Gastroesophageal sphincter (tissue), 4 donors: ENCODE measurements around the gene HEYL. TPM values are rescaled to one million over a fixed set of nuclear protein-coding genes. Genes with fewer than 3 reads are reported as not detected.

Source experiments
- ATAC-seq: fragments of 150-250 bp; one replicate; pipeline ENCODE4 v1.9.1; 2016; ENCODE audit warnings: mild to moderate bottlenecking, moderate library complexity
- H3K27ac ChIP-seq, 4 donors: fragments of 200-600 bp; sonication (generic) in 3 of 4; 1 replicate in 3 of 4; 2 replicates in 1 of 4; pipeline ENCODE4 v1.5.1; 2016 to 2019
- H3K27me3 ChIP-seq: fragments of 200-600 bp; sonication (generic); one replicate; pipeline ENCODE4 v1.5.1; 2019
- H3K36me3 ChIP-seq, 2 donors: fragments of 200-600 bp; sonication (generic); one replicate each; pipeline ENCODE4 v1.5.1; 2019; ENCODE audit warnings: control low read depth in 1 of 2
- H3K4me1 ChIP-seq, 3 donors: fragments of 200-600 bp; sonication (generic); 1 replicate in 2 of 3; 2 replicates in 1 of 3; pipeline ENCODE4 v1.5.1; 2016 to 2019; ENCODE audit warnings: control low read depth in 2 of 3
- H3K4me3 ChIP-seq, 2 donors: fragments of 200-600 bp; sonication (generic); one replicate each; pipeline ENCODE4 v1.5.1; 2019; ENCODE audit warnings: mild to moderate bottlenecking in 1 of 2, moderate library complexity in 1 of 2
- H3K9me3 ChIP-seq, 3 donors: fragments of 200-600 bp; sonication (generic); one replicate each; pipeline ENCODE4 v1.5.1; 2017 to 2019; ENCODE audit warnings: control low read depth in 2 of 3
- CTCF ChIP-seq, 4 experiments: fragments of 200-600 bp in 2 of 4; fragments of 450-650 bp in 2 of 4; sonication (generic) in 1 of 4; IDR thresholded peaks; one replicate each; pipeline ENCODE4 v1.5.1; 2017 to 2019; ENCODE audit warnings: antibody characterized with exemption in 4 of 4, mild to moderate bottlenecking in 2 of 4, moderate library complexity in 2 of 4
- EP300 ChIP-seq: sonication (generic); formaldehyde crosslinking; IDR thresholded peaks from one replicate; pipeline ENCODE4 v1.6.1; 2017; ENCODE audit warnings: antibody characterized with exemption, mild to moderate bottlenecking
- POLR2A ChIP-seq, 2 donors: fragments of 450-650 bp; IDR thresholded peaks; one replicate each; pipeline ENCODE4 v1.6.1; 2017; ENCODE audit warnings: antibody characterized with exemption in 2 of 2, mild to moderate bottlenecking in 2 of 2, moderate library complexity in 1 of 2
- POLR2AphosphoS5 ChIP-seq: sonication (generic); formaldehyde crosslinking; IDR thresholded peaks from one replicate; pipeline ENCODE4 v1.6.1; 2017; ENCODE audit warnings: antibody characterized with exemption
- WGBS, 2 donors: methylation state at CpG; one replicate each; pipeline ENCODE4 v1.1.5; 2018; ENCODE audit warnings: low coverage in 1 of 2; 5-methylcytosine and 5-hydroxymethylcytosine counted together
- total RNA-seq, 4 donors: library from RNA; depleted of rRNA; stranded (reverse); fragments of >200 nt; gene quantifications; one replicate each; pipeline ENCODE4 v1.1.0, GENCODE V29; 2016

HEYL gene
- total RNA-seq, 4 donors from 2014 or later = 3.0 to 8.4 (median 6.0) TPM

DNA sequence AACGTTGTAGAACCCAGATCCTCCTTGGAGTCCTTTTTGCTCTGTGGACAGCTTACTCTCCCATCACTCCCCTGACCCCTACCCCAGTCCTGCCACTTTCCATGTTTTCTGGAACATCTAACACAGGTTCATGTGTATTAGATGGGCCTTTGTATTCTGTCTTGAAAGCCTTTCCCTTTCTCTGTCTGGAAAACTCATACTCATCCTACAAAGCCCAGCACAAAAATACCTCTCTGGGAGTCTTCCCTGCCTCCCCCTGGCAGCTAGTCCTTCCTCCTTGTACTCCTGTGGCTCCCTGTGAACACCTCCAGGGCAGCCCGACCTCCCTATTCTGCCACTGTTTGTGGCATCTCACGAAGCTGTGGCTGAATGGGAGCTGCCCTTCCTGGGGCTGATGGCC lies 7.8 kb upstream of the HEYL start:
- peaks cover 7% of the 10 kb centered on the region for H3K27me3 ChIP-seq
- no peaks in the 10 kb centered on the region for H3K36me3 ChIP-seq
- 64 to 83% methylated on average over 1 to 2 of the region's 3 CpGs for WGBS, 2 donors
- no peaks in the 10 kb centered on the region for H3K9me3 ChIP-seq
- no peak for ATAC-seq
- no peak for TF ChIP-seq POLR2AphosphoS5
- no peak for TF ChIP-seq CTCF (IDR thresholded peaks at IDR 0.05)
- no peak for TF ChIP-seq EP300
- peaks cover 0 to 17% (median 4%) of the 10 kb centered on the region in 3 donors for H3K4me1 ChIP-seq
- peak overlapping the region; percentile 8 to 74 (median 58) for H3K27ac ChIP-seq
- H3K4me3 ChIP-seq = no peak overlapping the region

DNA sequence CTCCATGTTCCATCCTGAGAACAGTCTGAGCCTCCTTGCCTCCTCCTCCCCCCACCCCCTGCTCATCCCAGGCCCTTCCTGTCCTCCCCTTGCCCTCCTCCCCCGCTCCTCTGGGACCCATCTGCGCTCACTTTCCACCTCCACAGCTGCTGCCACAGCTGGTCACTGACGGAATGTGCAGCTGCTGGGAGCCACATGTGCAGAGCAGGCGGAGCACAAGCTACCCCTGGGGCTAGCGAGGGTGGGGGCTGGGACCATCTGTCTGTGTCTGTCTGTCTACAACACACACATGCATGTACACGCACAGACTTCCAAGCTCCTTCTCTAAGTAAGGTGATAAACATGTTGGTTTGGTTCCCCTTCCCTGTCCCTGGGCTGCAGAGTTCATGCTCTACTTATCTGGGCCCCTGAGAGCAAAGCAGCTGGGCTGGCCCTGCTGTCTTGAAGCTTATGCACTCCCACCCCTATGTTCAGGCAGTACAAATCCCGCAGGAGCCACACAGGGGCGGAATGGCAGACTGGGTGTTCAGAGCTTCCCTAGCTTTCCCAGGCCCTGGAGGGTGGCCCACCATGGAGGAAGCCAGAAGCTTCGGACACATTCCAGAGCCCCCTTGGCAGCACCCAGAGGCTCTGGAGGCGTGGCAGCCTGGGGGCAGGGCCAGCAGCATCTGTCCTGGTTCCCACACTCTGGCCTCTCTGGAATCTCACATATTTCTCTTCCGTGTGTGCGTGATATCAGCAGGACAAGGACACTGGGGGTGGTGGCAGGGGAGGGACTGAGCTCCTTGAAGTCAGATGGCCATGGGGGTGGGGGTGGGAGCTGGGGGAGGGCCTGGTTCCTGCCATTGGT lies 7.0 kb upstream of the HEYL start:
- Histone ChIP-seq H3K9me3 (no peaks in the 10 kb centered on the region), H3K27ac (peak overlapping the region in 3 of 4 donors; percentile 54 to 74 (median 62)), H3K36me3 (no peaks in the 10 kb centered on the region), H3K4me1 (peaks cover 0 to 17% (median 4%) of the 10 kb centered on the region in 3 donors), H3K4me3 (no peak overlapping the region), H3K27me3 (peaks cover 10% of the 10 kb centered on the region)
- no peak for TF ChIP-seq POLR2A (IDR thresholded peaks at IDR 0.05)
- peak; percentile 71 for TF ChIP-seq POLR2AphosphoS5
- peak; percentile 77 for ATAC-seq
- 30 to 46% methylated on average over 4 of the region's 12 CpGs for WGBS, 2 donors

DNA sequence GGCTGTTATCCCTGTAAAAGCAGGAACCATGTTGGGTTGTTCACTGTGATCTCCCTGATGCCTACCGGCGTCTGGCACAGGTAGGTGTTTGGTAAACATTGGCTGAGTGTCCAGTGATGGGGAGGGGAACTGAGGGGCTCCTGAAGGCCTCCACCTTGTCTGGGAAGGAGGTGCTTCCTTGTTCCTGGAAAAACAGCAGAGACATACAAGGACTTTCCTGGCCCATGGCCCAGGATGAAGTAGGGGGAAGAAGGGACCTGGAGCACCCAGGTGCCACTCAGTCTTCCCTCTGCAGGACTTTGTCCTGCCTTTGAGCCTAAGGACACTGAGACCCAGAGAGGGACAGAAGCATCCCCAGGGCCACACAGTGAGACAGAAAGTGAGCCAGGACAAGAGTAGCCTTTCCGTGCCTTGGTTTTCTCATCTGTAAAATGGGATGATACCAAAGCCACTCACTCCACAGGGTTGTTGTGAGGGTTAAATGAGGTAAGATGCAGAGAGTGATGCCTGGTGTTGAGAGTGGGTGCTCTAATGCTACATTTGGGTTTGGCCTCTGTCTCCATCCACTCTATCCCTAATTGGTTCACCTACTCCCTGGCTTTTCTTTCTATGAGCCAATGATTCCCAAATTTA lies 6.1 kb upstream of the HEYL start:
- Histone ChIP-seq H3K36me3 (no peaks in the 10 kb centered on the region), H3K9me3 (no peaks in the 10 kb centered on the region), H3K27me3 (peaks cover 19% of the 10 kb centered on the region), H3K4me1 (peaks cover 0 to 17% (median 4%) of the 10 kb centered on the region in 3 donors), H3K4me3 (no peak overlapping the region), H3K27ac (peak overlapping the region in 2 of 4 donors; percentile 54 to 74)
- ATAC-seq = no peak
- TF ChIP-seq POLR2A (IDR thresholded peaks at IDR 0.05) (no peak), CTCF (IDR thresholded peaks at IDR 0.05) (no peak), EP300 (no peak), POLR2AphosphoS5 (no peak)
- 55 to 80% methylated on average over 1 to 2 of the region's 3 CpGs for WGBS, 2 donors

DNA sequence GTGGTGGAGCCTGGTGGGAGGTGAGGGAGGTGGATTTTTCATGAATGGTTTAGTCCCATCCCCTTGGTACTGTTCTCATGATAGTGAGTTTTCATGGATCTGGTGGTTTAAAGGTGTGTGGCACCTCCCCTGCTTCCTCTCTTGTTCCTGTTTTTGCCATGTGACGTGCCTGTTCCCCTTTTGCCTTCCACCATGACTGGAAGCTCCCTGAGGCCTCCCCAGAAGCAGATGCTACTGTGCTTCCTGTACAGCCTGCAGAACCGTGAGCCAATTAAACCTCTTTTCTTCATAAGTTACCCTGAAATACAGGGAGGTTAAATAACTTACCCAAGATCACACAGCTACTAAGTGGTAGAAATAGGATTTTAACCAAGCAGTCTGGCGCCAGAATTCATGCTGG lies 4.3 kb upstream of the HEYL start:
- WGBS, 2 donors = 86% methylated on average over 2 of the region's 3 CpGs; no CpG with 5 or more reads in 1 of the 2 donors
- Histone ChIP-seq H3K27ac (no peak overlapping the region), H3K36me3 (no peaks in the 10 kb centered on the region), H3K4me3 (no peak overlapping the region), H3K4me1 (peaks cover 0 to 30% (median 4%) of the 10 kb centered on the region in 3 donors), H3K27me3 (peaks cover 37% of the 10 kb centered on the region), H3K9me3 (no peaks in the 10 kb centered on the region)
- no peak for TF ChIP-seq CTCF (IDR thresholded peaks at IDR 0.05)
- TF ChIP-seq EP300 = no peak
- no peak for TF ChIP-seq POLR2A (IDR thresholded peaks at IDR 0.05)
- TF ChIP-seq POLR2AphosphoS5 = no peak
- ATAC-seq = no peak

- Histone ChIP-seq H3K27me3 (peaks cover 46% of the 10 kb centered on the region), H3K27ac (no peak overlapping the region), H3K4me3 (no peak overlapping the region), H3K9me3 (no peaks in the 10 kb centered on the region), H3K36me3 (no peaks in the 10 kb centered on the region), H3K4me1 (peaks cover 0 to 30% (median 4%) of the 10 kb centered on the region in 3 donors)
- WGBS, 2 donors = 25 to 88% methylated on average over 1 of the region's 4 CpGs
- TF ChIP-seq POLR2AphosphoS5 (no peak), POLR2A (IDR thresholded peaks at IDR 0.05) (no peak), EP300 (no peak)
- ATAC-seq = no peak
These were observed 3.4 kb upstream of the HEYL start for GRCh38 chr1:39642796-39643195.
